ENCODE measurements around the gene FBXO17. TPM values are rescaled to one million over a fixed set of nuclear protein-coding genes. Genes with fewer than 3 reads are reported as not detected.
"Not testable (repeated sequence)": the region's sequence is repeated elsewhere in the genome, so short reads cannot be mapped to it uniquely, and the experiment has no call there.

Gene FBXO17
- total RNA-seq, 1 donor from 2014 or later: 19.1 TPM

GRCh38 chr19:38979812-38980211 is 4.3 kb upstream of the FBXO17 start:
- DNase-seq (ENCODE audit: low spot score): no peak

GRCh38 chr19:38978326-38978689 is 2.8 kb upstream of the FBXO17 start:
- DNase-seq (ENCODE audit: low spot score): no peak

DNA sequence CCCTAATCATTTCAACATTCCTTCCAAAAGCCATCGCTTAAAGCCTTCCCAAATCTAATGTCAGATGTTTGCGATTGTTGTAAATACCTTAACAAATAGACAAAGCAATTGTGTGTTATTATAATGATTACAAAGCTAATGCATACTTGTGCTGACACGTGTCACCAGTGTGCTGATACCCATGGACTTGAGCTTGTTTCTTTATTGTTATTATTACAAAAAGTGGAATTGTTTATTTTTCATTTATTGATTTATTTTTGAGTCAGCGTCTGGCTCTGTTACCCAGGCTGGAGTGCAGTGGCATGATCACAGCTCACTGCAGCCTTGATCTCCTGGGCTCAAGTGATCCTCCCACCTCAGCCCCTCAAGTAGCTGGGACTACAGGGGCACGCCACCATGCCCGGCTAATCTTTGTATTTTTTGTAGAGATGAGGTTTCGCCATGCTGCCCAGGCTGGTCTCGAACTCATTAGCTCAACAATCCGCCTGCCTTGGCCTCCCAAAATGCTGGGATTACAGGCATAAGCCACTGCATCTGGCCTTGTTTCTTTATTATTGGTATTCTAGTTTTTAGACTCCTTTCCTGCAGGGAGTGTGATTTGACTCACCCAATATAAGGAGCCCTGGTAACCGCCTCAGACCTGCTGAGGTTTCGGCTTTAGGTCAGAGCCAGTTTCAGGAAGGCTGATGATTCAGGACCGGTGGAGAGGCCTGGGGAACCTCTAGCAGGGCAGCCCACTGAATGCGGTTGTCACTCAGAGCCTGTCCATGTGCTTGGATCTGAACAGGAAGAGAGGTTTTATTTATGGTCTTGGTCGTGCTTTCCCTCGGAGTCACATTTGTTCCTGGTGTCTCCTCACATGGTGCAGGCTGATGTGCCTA is 2.1 kb upstream of the FBXO17 start:
- no peak for DNase-seq (ENCODE audit: low spot score)

GRCh38 chr19:38975861-38976271 is 324 bp upstream of the FBXO17 start:
- peak; percentile 25 for DNase-seq (ENCODE audit: low spot score)

- DNase-seq (ENCODE audit: low spot score): no peak
These were observed 823 bp downstream of the FBXO17 start for GRCh38 chr19:38974624-38975213.

- DNase-seq (ENCODE audit: low spot score): no peak
These were observed 3.9 kb downstream of the FBXO17 start for GRCh38 chr19:38971672-38972071.

DNA sequence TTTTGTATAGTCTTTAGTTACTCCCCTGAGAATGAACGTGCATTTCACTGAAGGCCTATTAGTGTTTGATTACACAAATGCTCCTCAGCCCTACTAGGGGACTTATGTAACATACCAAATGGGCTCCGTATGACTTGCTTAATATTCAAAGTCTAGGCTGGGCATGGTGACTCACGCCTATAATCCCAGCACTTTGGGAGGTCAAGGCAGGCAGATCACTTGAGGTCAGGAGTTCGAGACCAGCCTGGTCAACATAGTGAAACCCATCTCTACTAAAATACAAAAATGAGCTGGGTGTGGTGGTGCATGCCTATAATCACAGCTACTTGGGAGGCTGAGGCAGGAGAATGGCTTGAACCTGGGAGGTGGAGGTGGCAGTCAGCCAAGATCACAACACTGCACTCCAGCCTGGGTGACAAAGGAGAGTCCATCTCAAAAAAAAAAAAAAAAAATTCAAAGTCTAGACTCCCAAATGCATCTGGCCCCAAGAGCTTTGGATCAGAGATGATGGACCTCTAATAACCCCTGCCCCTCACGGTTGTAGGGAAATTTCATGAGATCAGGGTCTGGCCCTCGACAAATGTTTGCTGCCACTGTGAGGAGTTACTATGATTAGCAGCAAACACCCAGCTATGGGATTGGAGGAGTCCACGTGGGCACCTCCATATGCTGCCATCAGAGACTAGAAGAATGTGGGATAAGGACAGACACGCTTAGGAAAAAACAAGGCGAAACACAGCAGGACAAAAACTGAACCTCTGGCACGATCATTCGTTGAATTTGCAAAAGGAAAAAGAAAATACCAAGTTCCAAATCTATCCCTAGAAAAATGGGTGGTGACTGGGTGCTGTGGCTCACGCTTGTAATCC is 4.6 kb downstream of the FBXO17 start:
- DNase-seq (ENCODE audit: low spot score): no peak

DNA sequence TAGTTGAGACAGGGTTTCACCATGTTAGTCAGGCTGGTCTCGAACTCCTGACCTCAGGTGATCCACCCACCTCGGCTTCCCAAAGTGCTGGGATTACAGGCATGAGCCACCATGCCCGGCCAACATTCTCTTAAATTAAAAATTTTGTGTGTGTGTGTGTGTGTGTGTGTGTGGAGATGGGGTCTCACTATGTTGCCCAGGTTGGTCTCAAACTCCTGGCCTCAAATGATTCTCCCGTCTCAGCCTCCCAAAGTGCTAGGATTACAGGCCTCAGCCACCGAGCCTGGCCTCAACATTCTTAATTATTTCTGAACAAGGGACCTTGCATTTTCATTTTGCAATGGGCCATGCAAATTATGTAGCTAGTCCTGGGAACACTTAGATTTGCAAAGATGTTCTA is 9.4 kb downstream of the FBXO17 start:
- DNase-seq (ENCODE audit: low spot score): not testable (repeated sequence)

DNA sequence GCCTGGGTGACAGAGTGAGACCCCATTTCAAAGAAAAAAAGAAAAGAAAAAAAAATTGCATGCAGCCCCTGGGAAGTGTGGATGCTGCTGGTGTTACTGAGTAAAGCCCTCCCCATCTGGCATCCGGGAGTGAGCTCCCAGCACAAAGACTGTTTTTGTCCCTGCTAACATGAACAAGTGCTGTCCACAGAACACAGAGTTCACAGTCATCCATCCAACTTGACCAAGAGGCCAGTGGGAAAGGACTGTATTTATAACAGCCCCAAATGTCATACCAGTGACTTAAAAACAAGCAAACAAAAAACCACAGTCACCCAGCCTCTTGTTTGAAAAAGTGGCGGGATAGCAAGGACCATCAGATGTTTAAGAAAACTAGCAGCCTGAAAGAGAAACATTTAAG is 10.8 kb downstream of the FBXO17 start:
- DNase-seq (ENCODE audit: low spot score): no peak

DNA sequence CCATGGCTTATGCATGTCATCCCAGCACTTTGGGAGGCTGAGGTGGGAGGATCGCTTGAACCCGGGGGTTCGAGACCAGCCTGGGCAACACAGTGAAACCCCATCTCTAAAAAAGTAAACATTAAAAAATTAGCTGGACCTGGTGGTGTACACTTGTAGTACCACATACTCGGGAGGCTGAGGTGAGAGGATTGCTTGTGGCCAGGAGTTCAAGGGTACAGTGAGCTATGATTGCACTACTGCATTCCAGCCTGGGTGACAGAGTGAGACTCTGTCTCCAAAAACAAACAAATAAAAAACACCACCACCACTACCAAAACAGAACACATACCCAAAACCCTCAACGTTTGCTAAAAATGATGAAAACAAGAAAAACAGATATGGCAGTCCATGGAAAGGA is 15.9 kb downstream of the FBXO17 start:
- no peak for DNase-seq (ENCODE audit: low spot score)

GRCh38 chr19:38958301-38958700 is 17.2 kb downstream of the FBXO17 start:
- no peak for DNase-seq (ENCODE audit: low spot score)

DNA sequence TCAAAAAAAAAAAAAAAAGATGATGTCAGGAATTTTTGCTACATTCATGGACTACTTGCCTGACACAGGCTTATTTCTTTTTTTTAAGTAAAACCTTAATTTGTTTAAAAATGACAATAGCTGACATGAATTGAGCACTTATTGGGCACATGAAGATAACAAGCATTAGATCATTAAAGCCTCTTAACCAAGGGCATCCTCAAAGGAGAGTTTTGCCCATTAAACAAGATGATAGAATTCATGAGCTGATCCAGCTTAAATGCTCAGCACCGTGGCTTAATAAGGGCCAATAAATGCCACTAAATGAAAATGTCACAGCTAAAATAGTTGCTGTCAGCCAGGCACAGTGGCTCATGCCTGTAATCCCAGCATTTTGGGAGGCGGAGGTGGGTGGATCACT is 19.3 kb downstream of the FBXO17 start:
- DNase-seq (ENCODE audit: low spot score): no peak

GRCh38 chr19:38953677-38954076 is 21.9 kb downstream of the FBXO17 start:
- DNase-seq (ENCODE audit: low spot score): no peak

GRCh38 chr19:38952395-38953165 is 23.0 kb downstream of the FBXO17 start:
- peak; percentile 40 for DNase-seq (ENCODE audit: low spot score)

- no peak for DNase-seq (ENCODE audit: low spot score)
These were observed 24.4 kb downstream of the FBXO17 start for GRCh38 chr19:38951187-38951586.

GRCh38 chr19:38949580-38950367 is 25.8 kb downstream of the FBXO17 start:
- DNase-seq (ENCODE audit: low spot score): peak; percentile 89

DNA sequence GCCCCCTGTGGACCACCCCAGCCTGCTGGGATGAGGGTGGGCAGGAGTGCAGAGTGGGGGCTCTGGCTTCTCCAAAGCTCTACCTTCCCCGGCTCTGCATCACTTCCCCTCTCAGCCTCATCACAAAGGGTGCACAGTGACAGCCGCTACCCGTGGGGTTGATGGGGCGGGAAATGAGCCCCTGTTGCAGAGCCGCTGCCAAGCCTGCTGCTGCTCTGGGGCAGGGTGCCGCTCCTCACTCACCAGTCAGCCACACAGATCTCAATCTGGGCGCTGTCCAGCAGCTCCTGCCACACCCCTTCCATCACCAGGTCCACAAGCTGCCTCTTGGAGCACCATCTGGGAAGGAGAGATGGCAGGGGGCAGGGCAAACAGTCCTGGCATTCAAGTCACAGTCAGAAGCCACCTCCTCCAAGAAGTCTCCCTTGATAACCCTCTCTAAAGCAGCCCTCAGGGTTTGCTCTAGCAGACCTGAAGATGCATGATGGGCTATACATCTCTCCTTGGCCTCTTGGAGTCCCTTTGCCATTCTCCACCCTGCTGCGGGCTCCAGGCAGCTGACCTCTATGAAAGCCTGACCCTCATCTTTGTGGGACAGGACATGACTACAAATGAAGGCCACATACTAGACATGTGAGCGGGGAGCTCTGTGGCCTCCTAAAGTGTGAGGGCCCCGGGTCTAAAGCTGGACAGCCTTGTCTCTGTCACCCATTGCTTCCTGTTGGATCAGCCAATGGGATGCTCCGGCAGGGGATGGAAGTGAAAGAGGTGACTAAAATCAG is 29.1 kb downstream of the FBXO17 start:
- no peak for DNase-seq (ENCODE audit: low spot score)

GRCh38 chr19:38945562-38946228 is 29.8 kb downstream of the FBXO17 start:
- no peak for DNase-seq (ENCODE audit: low spot score)

DNA sequence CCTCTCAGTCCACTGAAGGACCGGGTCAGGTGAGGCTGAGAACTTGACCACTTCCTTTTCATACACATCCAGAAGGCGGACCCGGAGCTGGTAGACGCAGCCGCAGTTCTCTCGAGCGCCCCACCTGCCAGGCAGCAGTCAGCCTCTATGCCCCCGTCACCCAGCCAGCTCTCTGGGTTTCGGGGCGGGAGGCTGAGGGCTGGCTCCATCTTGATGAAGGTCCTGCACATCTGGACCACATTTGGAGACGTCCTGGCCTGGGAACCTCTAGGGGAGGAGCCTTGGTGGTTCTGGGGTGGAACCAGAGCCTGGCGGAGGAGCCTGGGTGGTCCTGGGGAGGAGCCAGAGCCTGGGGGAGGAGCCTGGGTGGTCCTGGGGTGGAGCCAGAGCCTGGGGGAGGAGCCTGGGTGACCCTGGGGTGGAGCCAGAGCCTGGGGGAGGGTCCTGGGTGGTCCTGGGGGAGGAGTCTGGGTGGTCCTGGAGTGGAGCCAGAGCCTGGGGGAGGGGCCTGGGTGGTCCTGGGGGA is 30.5 kb downstream of the FBXO17 start:
- DNase-seq (ENCODE audit: low spot score): no peak
